ENCODE results near the gene ECT2. TPM values are rescaled to one million over a fixed set of nuclear protein-coding genes. Genes with fewer than 3 reads are reported as not detected.

ECT2 gene
- total and polyA plus RNA-seq, 2 of the 8 experiments (the other 6 are each of a cell fraction or from before 2014, with no cell fraction given), result 19.5 to 88.7 TPM

Small RNA genes within 50 kb of the gene (small RNA-seq; reads per million reads assigned to genes)
- not detected for gene AC108667.1 (ENCODE audit: insufficient read depth)
- gene RF00139 (ENCODE audit: insufficient read depth), result not detected
- not detected for gene RNU4-4P (ENCODE audit: insufficient read depth)
- not detected for gene RNU6-547P (ENCODE audit: insufficient read depth)

Other genes with a start within 250 kb of the ECT2 start
- gene TNFSF10, start 227.3 kb upstream of the ECT2 start, total RNA-seq (2021; fragmentation: NEBNext Ultra II Directional; extraction: Animal tissue kit (Norgen Biotek cat#: 25700)), result not detected in 2 replicates
- gene TNFSF10, start 227.3 kb upstream of the ECT2 start, polyA plus RNA-seq (2011; rRNA removed), result 0.06 TPM in 1 of 2 replicates, not detected in the other
- gene NCEH1, start 39.7 kb upstream of the ECT2 start, total RNA-seq (2021; fragmentation: NEBNext Ultra II Directional; extraction: Animal tissue kit (Norgen Biotek cat#: 25700)), result 5.4 and 6.4 TPM in 2 replicates
- gene NCEH1, start 39.7 kb upstream of the ECT2 start, polyA plus RNA-seq (2011; rRNA removed), result 1.4 and 2.2 TPM in 2 replicates